K562 (cell line): ENCODE data around the gene YPEL2. TPM values are rescaled to one million over a fixed set of nuclear protein-coding genes. Genes with fewer than 3 reads are reported as not detected.
"Not testable (repeated sequence)": the region's sequence is repeated elsewhere in the genome, so short reads cannot be mapped to it uniquely, and the experiment has no call there.

Experiments used
- ATAC-seq: fragments of 200-7000 bp; cut with Tn5 transposase; 3 replicates; pipeline ENCODE4 v1.9.1; 2020; ENCODE audit warnings: moderate library complexity
- BruUV-seq: library from RNA; stranded (reverse); fragments of 400-500 nt; replicated peaks from 2 replicates; lab custom pipeline; 2021; lab: Mats Ljungman, UMichigan
- CTCF ChIA-PET: fragments of 300-600 bp; formaldehyde crosslinking; extraction: SDS; loops from one replicate; lab custom pipeline; 2021; ENCODE audit warnings: low intra/inter-chr PET ratio; lab: Yijun Ruan, JAX
- POLR2A ChIA-PET: fragments of 300-600, 350-650 bp; sonication (Branson Sonifier 250); formaldehyde crosslinking; extraction: SDS; loops from one replicate; lab custom pipeline; 2021; ENCODE audit warnings: antibody characterized with exemption, inconsistent platforms; lab: Yijun Ruan, JAX
- DNase-seq, 4 experiments: peaks; one replicate each; pipeline versions ENCODE4 v3.0.0 to v3.0.0-alpha.2; 2011 to 2018; ENCODE audit warnings: low spot score in 3 of 4, mixed read lengths in 3 of 4; ENCODE audit errors: extremely low read depth in 1 of 4
- FAIRE-seq: peaks from 2 replicates; lab custom pipeline; 2011; peaks lifted over from hg19 to GRCh38; lab: Jason Lieb, UNC
- H2AFZ ChIP-seq: 2 replicates; pipeline ENCODE4 v1.6.0; 2011; ENCODE audit warnings: low read depth, low read length, control low read depth, inconsistent platforms
- H3K27ac ChIP-seq: fragments of 200-600 bp; 3 replicates; pipeline ENCODE4 v1.8.0; 2011; ENCODE audit warnings: low read depth, mild to moderate bottlenecking, control low read depth, inconsistent platforms, low read length, moderate library complexity, mixed read lengths; ENCODE audit errors: extremely low read depth
- H3K27me3 ChIP-seq, 2 experiments: fragments of 300-600 bp in 1 of 2; 2 replicates in 1 of 2; 3 replicates in 1 of 2; pipeline versions ENCODE4 v1.6.0 to v1.8.0; 2011; ENCODE audit warnings: inconsistent platforms in 2 of 2, low read length in 2 of 2, mild to moderate bottlenecking in 1 of 2, mixed read lengths in 1 of 2, moderate library complexity in 1 of 2; ENCODE audit not compliant: control insufficient read depth in 2 of 2, insufficient read depth in 2 of 2
- H3K36me3 ChIP-seq: fragments of 300-600 bp; 3 replicates; pipeline ENCODE4 v1.8.0; 2011; ENCODE audit warnings: mild to moderate bottlenecking, low read length, inconsistent platforms; ENCODE audit not compliant: control insufficient read depth, insufficient read depth
- H3K4me1 ChIP-seq, 2 experiments: fragments of 200-600 bp in 1 of 2; replicated peaks in 1 of 2; 2 replicates in 1 of 2; 3 replicates in 1 of 2; pipeline versions ENCODE4 v1.5.1 to v1.8.0; 2011; ENCODE audit warnings: inconsistent platforms in 2 of 2, low read length in 2 of 2, mild to moderate bottlenecking in 1 of 2, mixed read lengths in 1 of 2, moderate library complexity in 1 of 2; ENCODE audit not compliant: control insufficient read depth in 2 of 2, insufficient read depth in 2 of 2
- H3K4me2 ChIP-seq: 2 replicates; pipeline ENCODE4 v1.6.1; 2011; ENCODE audit warnings: low read length, control low read depth, inconsistent platforms, mixed read lengths; ENCODE audit not compliant: insufficient read depth
- H3K4me3 ChIP-seq: fragments of 200-600 bp; sonication (generic), shearing (Covaris generic); 2 replicates; pipeline ENCODE4 v1.5.1; 2016; ENCODE audit warnings: control low read depth, inconsistent platforms
- H3K79me2 ChIP-seq: fragments of 200-600 bp; 3 replicates; pipeline ENCODE4 v1.8.0; 2011; ENCODE audit warnings: low read length, inconsistent platforms; ENCODE audit not compliant: control insufficient read depth, insufficient read depth
- H3K9ac ChIP-seq, 2 experiments: 2 replicates each; pipeline versions ENCODE4 v1.6.0 to v1.6.1; 2011; ENCODE audit warnings: low read depth in 2 of 2, low read length in 2 of 2, control low read depth in 1 of 2, inconsistent platforms in 1 of 2, mild to moderate bottlenecking in 1 of 2, mixed read lengths in 1 of 2; ENCODE audit not compliant: insufficient read depth in 1 of 2
- H3K9me1 ChIP-seq: one replicate; pipeline ENCODE4 v1.6.0; 2011; ENCODE audit warnings: inconsistent platforms, mild to moderate bottlenecking, low read length, moderate library complexity; ENCODE audit not compliant: control insufficient read depth, insufficient read depth
- H3K9me3 ChIP-seq: replicated peaks from 2 replicates; pipeline ENCODE4 v1.5.1; 2011; ENCODE audit warnings: low read depth, low read length, inconsistent platforms; ENCODE audit not compliant: control insufficient read depth, insufficient read depth
- H4K20me1 ChIP-seq: replicated peaks from 2 replicates; pipeline ENCODE4 v1.6.1; 2011; ENCODE audit warnings: low read length, inconsistent platforms, mixed read lengths; ENCODE audit not compliant: control insufficient read depth, insufficient read depth
- FOXK2 ChIP-seq, 2 experiments: fragments of 450-650 bp; IDR thresholded peaks in 1 of 2; conservative IDR thresholded peaks in 1 of 2; 2 replicates each; pipeline ENCODE4 v1.6.1; 2016; ENCODE audit warnings: low read depth in 2 of 2, mild to moderate bottlenecking in 1 of 2
- MEIS2 ChIP-seq: fragments of 450-650 bp; IDR thresholded peaks from 2 replicates; pipeline ENCODE4 v1.6.1; 2014; ENCODE audit warnings: mild to moderate bottlenecking; ENCODE audit not compliant: partially characterized antibody
- ZNF316 ChIP-seq: fragments of 450-650 bp; IDR thresholded peaks from 2 replicates; pipeline ENCODE4 v1.6.1; 2016
- WGBS: fragments of 100-300 bp; shearing (Covaris generic); methylation state at CpG from one replicate; pipeline ENCODE4 v1.1.6; 2016; ENCODE audit warnings: low coverage, mixed read lengths; ENCODE audit not compliant: insufficient coverage; ENCODE audit errors: missing lambda C conversion rate; 5-methylcytosine and 5-hydroxymethylcytosine counted together
- in situ Hi-C: fragments of 300-500 bp; cut with MboI; formaldehyde crosslinking; loops from 4 replicates; pipeline ENCODE4 v1.15.0; 2018; ENCODE audit warnings: inconsistent platforms, mixed read lengths
- intact Hi-C: fragments of 100-400 bp; cut with micrococcal nuclease; formaldehyde crosslinking; loops from 2 replicates; pipeline ENCODE4 v1.14.2; 2022
- polyA plus RNA-seq, 8 experiments: library from polyadenylated mRNA; depleted of rRNA in 4 of 8; stranded (reverse) in 5 of 8; unstranded in 3 of 8; fragments of >200 nt; fragmentation: Nextera tagmentation in 2 of 8; fragmentation: Illumina TruSeq in 1 of 8; extraction: Ambion mirVana in 2 of 8; extraction: Trizol in 1 of 8; gene quantifications; 2 replicates each; pipeline versions ENCODE4 v1.2.1 to v1.2.3, GENCODE V29; 2011 to 2014; ENCODE audit warnings: inconsistent platforms in 1 of 8, missing spikeins in 1 of 8
- total RNA-seq, 7 experiments: library from RNA; depleted of rRNA in 6 of 7; stranded (reverse); fragments of >200 nt in 6 of 7; fragmentation: Illumina TruSeq in 2 of 7; extraction: Trizol in 2 of 7; gene quantifications; 2 replicates each; pipeline versions ENCODE4 v1.2.1 to v1.2.3, GENCODE V29; 2011 to 2021; ENCODE audit warnings: low replicate concordance in 1 of 7

Gene YPEL2
- total and polyA plus RNA-seq, 9 of the 15 experiments (the other 6 are each of a cell fraction or from before 2014, with no cell fraction given), result 0.11 to 2.4 (median 0.47) TPM

- POLR2A ChIA-PET, result interaction anchor here (0.9 to 1.2 kb wide), 3 partner anchors 9 to 24 kb away, joined by 3 to 5 read pairs (median 3); no protein-coding TSS in a partner anchor
- H2AFZ ChIP-seq, H3K27ac ChIP-seq, BruUV-seq, FAIRE-seq, in situ Hi-C loops, H3K9me1 ChIP-seq, intact Hi-C loops, H3K79me2 ChIP-seq, ATAC-seq, H3K4me2 ChIP-seq, H3K36me3 ChIP-seq, DNase-seq, CTCF ChIA-PET, H3K4me3 ChIP-seq, H3K9ac ChIP-seq, H4K20me1 ChIP-seq, H3K9me3 ChIP-seq: not testable (repeated sequence)
- peak; percentile 6 for TF ChIP-seq MEIS2
- peaks cover 7 to 38% of the 10 kb centered on the region in 2 experiments; a peak in 4 of 5 replicates for H3K27me3 ChIP-seq
- 3% methylated on average over 5 of the region's 5 CpGs for WGBS
- H3K4me1 ChIP-seq, result peaks cover 0 to 11% of the 10 kb centered on the region in 2 experiments; a peak in 2 of 5 replicates
Measured at GRCh38 chr17:59412431-59412830, 81.0 kb downstream of the YPEL2 start.

GRCh38 chr17:59413014-59413766, 81.7 kb downstream of the YPEL2 start:
- Histone ChIP-seq H3K27ac (no peak overlapping the region), H3K79me2 (no peaks in the 10 kb centered on the region), H3K36me3 (no peaks in the 10 kb centered on the region), H2AFZ (no peak overlapping the region), H3K9me3 (no peaks in the 10 kb centered on the region; the same call in 1 of the 2 replicates), H3K4me3 (no peak overlapping the region), H3K4me2 (no peak overlapping the region), H4K20me1 (no peaks in the 10 kb centered on the region), H3K27me3 (peaks cover 13 to 38% of the 10 kb centered on the region in 2 experiments; a peak in 4 of 5 replicates), H3K9ac (no peak overlapping the region), H3K4me1 (peaks cover 0 to 11% of the 10 kb centered on the region in 2 experiments; a peak in 2 of 5 replicates), H3K9me1 (no peaks in the 10 kb centered on the region)
- in situ Hi-C loops, result no loop called here
- ATAC-seq, result no peak
- intact Hi-C loops, result no loop called here
- DNase-seq, result no peak
- FAIRE-seq, result no peak
- CTCF ChIA-PET, result no interaction called here
- 4% methylated on average over 8 of the region's 8 CpGs for WGBS
- TF ChIP-seq FOXK2 (conservative IDR thresholded peaks at IDR 0.05 in 1 of 2, IDR thresholded peaks at IDR 0.05 in 1 of 2; ENCODE audit: low read depth in 2 of 2), result no peak
- 0 out of 2 replicates have a peak, but pooled peaks have one; percentile 21 for TF ChIP-seq ZNF316
- POLR2A ChIA-PET, result interaction anchor here (0.6 to 1.2 kb wide), 4 partner anchors 10 to 481 kb away, joined by 3 to 5 read pairs (median 3); no protein-coding TSS in a partner anchor
- no TSS peak for BruUV-seq
